H1 (cell line): ENCODE data around the gene RAB3C. TPM values are rescaled to one million over a fixed set of nuclear protein-coding genes. Genes with fewer than 3 reads are reported as not detected.

ENCODE experiments used
- RNF2 ChIP-seq: fragments of 200-900, 300-1000 bp; sonication (generic); IDR thresholded peaks from 2 replicates; pipeline ENCODE4 v1.7.1; 2016; ENCODE audit warnings: borderline replicate concordance, low read depth, mild to moderate bottlenecking, antibody characterized with exemption, low read length; ENCODE audit not compliant: poor library complexity, severe bottlenecking; ENCODE audit errors: missing control alignments
- SUZ12 ChIP-seq: fragments of 200-600 bp; sonication (generic); IDR thresholded peaks from 2 replicates; pipeline ENCODE4 v1.6.1; 2012; ENCODE audit warnings: mild to moderate bottlenecking, inconsistent platforms, low read length, moderate library complexity, mixed read lengths
- polyA plus RNA-seq, 7 experiments: library from polyadenylated mRNA; depleted of rRNA in 3 of 7; stranded (reverse) in 5 of 7; unstranded in 2 of 7; fragments of >200 nt in 5 of 7; fragments of 200-250 nt in 2 of 7; gene quantifications; 1 replicate in 5 of 7; 2 replicates in 1 of 7; 4 replicates in 1 of 7; pipeline versions ENCODE4 v1.2.1 to v1.2.3, GENCODE V29; 2011 to 2013; ENCODE audit warnings: missing spikeins in 2 of 7, mixed read lengths in 2 of 7
- total RNA-seq: library from RNA; stranded (reverse); fragmentation: NEBNext Ultra II Directional; extraction: Animal tissue kit (Norgen Biotek cat#: 25700); gene quantifications from 2 replicates; pipeline ENCODE4 v1.2.1, GENCODE V29; 2021
- TF ChIP-seq, protein P1 (sequence below), 3 experiments: IDR thresholded peaks; 1 replicate in 2 of 3; 2 replicates in 1 of 3; pipeline versions ENCODE4 v1.5.1 to v1.6.1; 2011; ENCODE audit warnings: low read length in 3 of 3, mild to moderate bottlenecking in 3 of 3, inconsistent platforms in 2 of 3, low read depth in 1 of 3, moderate library complexity in 1 of 3; ENCODE audit not compliant: insufficient read depth in 1 of 3; ENCODE audit errors: control extremely low read depth in 1 of 3

The RAB3C gene
- total and polyA plus RNA-seq, 2 of the 8 experiments (the other 6 are each of a cell fraction or from before 2014, with no cell fraction given) = 14.7 to 18.3 TPM

DNA sequence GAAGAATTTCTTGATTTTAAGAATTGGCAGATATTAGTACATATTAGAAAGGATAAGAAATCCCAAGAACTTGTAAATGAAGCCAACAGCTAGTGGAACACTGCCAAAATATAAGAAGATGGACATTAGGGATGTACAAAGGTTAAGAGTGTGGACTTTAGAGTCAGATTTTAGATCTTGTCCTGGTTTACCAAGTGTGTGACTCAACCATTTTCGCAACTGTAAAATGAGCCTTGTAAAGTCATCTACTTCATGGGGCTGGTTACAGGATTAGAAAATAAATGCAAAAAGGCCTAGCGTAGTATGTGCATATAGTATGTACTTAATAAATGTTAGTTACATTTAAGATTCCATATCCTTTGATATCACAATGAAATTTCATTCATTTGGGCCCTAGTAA lies 260.0 kb downstream of the RAB3C start (continued):
- TF ChIP-seq, protein P1, sequence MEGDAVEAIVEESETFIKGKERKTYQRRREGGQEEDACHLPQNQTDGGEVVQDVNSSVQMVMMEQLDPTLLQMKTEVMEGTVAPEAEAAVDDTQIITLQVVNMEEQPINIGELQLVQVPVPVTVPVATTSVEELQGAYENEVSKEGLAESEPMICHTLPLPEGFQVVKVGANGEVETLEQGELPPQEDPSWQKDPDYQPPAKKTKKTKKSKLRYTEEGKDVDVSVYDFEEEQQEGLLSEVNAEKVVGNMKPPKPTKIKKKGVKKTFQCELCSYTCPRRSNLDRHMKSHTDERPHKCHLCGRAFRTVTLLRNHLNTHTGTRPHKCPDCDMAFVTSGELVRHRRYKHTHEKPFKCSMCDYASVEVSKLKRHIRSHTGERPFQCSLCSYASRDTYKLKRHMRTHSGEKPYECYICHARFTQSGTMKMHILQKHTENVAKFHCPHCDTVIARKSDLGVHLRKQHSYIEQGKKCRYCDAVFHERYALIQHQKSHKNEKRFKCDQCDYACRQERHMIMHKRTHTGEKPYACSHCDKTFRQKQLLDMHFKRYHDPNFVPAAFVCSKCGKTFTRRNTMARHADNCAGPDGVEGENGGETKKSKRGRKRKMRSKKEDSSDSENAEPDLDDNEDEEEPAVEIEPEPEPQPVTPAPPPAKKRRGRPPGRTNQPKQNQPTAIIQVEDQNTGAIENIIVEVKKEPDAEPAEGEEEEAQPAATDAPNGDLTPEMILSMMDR (IDR thresholded peaks at IDR 0.05; ENCODE audit: control extremely low read depth in 1 of 3, insufficient read depth in 1 of 3, low read depth in 1 of 3, low read length in 3 of 3) = no peak
- TF ChIP-seq SUZ12 (no peak), RNF2 (no peak)
